IMR-90 (cell line): ENCODE results near the gene RNF2. TPM values are rescaled to one million over a fixed set of nuclear protein-coding genes. Genes with fewer than 3 reads are reported as not detected.

ENCODE experiments used
- ATAC-seq: fragments of 200-7000 bp; cut with Tn5 transposase; 2 replicates; pipeline ENCODE4 v1.9.1; 2020; ENCODE audit warnings: low read depth, mild to moderate bottlenecking, moderate library complexity
- BruUV-seq: library from RNA; stranded (reverse); fragments of 400-500 nt; replicated peaks from 2 replicates; lab custom pipeline; 2021; lab: Mats Ljungman, UMichigan
- CTCF ChIA-PET: fragments of 300-600 bp; formaldehyde crosslinking; extraction: SDS; loops from one replicate; lab custom pipeline; 2021; ENCODE audit warnings: antibody characterized with exemption; lab: Yijun Ruan, JAX
- POLR2A ChIA-PET: fragments of 300-600 bp; sonication (Branson Sonifier 250); formaldehyde crosslinking; loops from one replicate; lab custom pipeline; 2022; ENCODE audit warnings: antibody characterized with exemption; ENCODE audit not compliant: unreplicated experiment; lab: Charles Lee
- DNase-seq: peaks from one replicate; pipeline ENCODE4 v3.0.0; 2013
- H2AFZ ChIP-seq: replicated peaks from 2 replicates; pipeline ENCODE3; 2013; ENCODE audit warnings: low read length, mild to moderate bottlenecking; ENCODE audit not compliant: poor library complexity
- H2AK5ac ChIP-seq: 2 replicates; pipeline ENCODE4 v1.6.1; 2013; ENCODE audit warnings: low read depth, low read length, inconsistent platforms
- H2AK9ac ChIP-seq: replicated peaks from 2 replicates; pipeline ENCODE3; 2013; ENCODE audit warnings: mild to moderate bottlenecking, low read depth, low read length, moderate library complexity; ENCODE audit not compliant: poor library complexity
- H2BK120ac ChIP-seq: 2 replicates; pipeline ENCODE4 v1.6.1; 2013; ENCODE audit warnings: low read depth, low read length, inconsistent platforms
- H2BK15ac ChIP-seq: 3 replicates; pipeline ENCODE4 v1.6.1; 2013; ENCODE audit warnings: low read depth, low read length, inconsistent platforms
- H2BK20ac ChIP-seq: 2 replicates; pipeline ENCODE4 v1.6.1; 2013; ENCODE audit warnings: low read depth, mild to moderate bottlenecking, inconsistent platforms, low read length, moderate library complexity
- H2BK5ac ChIP-seq: 2 replicates; pipeline ENCODE4 v1.6.1; 2013; ENCODE audit warnings: mild to moderate bottlenecking, low read depth, low read length, inconsistent platforms; ENCODE audit not compliant: poor library complexity, severe bottlenecking
- H3K14ac ChIP-seq: replicated peaks from 2 replicates; pipeline ENCODE4 v1.6.1; 2013; ENCODE audit warnings: low read depth, low read length, inconsistent platforms
- H3K18ac ChIP-seq: 2 replicates; pipeline ENCODE4 v1.6.1; 2013; ENCODE audit warnings: low read depth, low read length, control low read depth
- H3K23ac ChIP-seq: 2 replicates; pipeline ENCODE4 v1.6.1; 2013; ENCODE audit warnings: low read depth, low read length, inconsistent platforms
- H3K27ac ChIP-seq: 2 replicates; pipeline ENCODE4 v1.5.1; 2013; ENCODE audit warnings: mild to moderate bottlenecking, control low read depth, low read length; ENCODE audit not compliant: insufficient read depth
- H3K27me3 ChIP-seq: 2 replicates; pipeline ENCODE4 v1.6.1; 2013; ENCODE audit warnings: low read length; ENCODE audit not compliant: control insufficient read depth, insufficient read depth
- H3K36me3 ChIP-seq: 2 replicates; pipeline ENCODE4 v1.6.1; 2013; ENCODE audit warnings: low read length, mixed read lengths; ENCODE audit not compliant: control insufficient read depth, insufficient read depth
- H3K4ac ChIP-seq: 2 replicates; pipeline ENCODE4 v1.6.1; 2013; ENCODE audit warnings: low read depth, low read length, inconsistent platforms
- H3K4me1 ChIP-seq: 2 replicates; pipeline ENCODE4 v1.6.1; 2013; ENCODE audit warnings: low read length, mixed read lengths; ENCODE audit not compliant: control insufficient read depth, insufficient read depth
- H3K4me2 ChIP-seq: 2 replicates; pipeline ENCODE4 v1.6.1; 2013; ENCODE audit warnings: low read depth, mild to moderate bottlenecking, control low read depth, low read length, moderate library complexity
- H3K4me3 ChIP-seq: 2 replicates; pipeline ENCODE4 v1.5.1; 2013; ENCODE audit warnings: low read depth, mild to moderate bottlenecking, control low read depth, low read length, moderate library complexity; ENCODE audit not compliant: insufficient read depth
- H3K56ac ChIP-seq: 2 replicates; pipeline ENCODE4 v1.6.1; 2013; ENCODE audit warnings: low read length, inconsistent platforms; ENCODE audit not compliant: insufficient read depth; ENCODE audit errors: extremely low read depth
- H3K79me1 ChIP-seq, 2 experiments: 2 replicates each; pipeline ENCODE4 v1.6.1; 2013; ENCODE audit warnings: low read length in 2 of 2, inconsistent platforms in 1 of 2, low read depth in 1 of 2
- H3K9ac ChIP-seq: 2 replicates; pipeline ENCODE4 v1.6.1; 2013; ENCODE audit warnings: low read depth, low read length, control low read depth
- H3K9me1 ChIP-seq: 2 replicates; pipeline ENCODE4 v1.6.1; 2013; ENCODE audit warnings: low read length, inconsistent platforms; ENCODE audit not compliant: insufficient read depth
- H3K9me3 ChIP-seq: 2 replicates; pipeline ENCODE4 v1.6.1; 2013; ENCODE audit warnings: low read length; ENCODE audit not compliant: control insufficient read depth, insufficient read depth
- H4K20me1 ChIP-seq: 2 replicates; pipeline ENCODE4 v1.6.1; 2013; ENCODE audit warnings: low read length, inconsistent platforms; ENCODE audit not compliant: insufficient read depth
- H4K5ac ChIP-seq: 2 replicates; pipeline ENCODE4 v1.6.1; 2013; ENCODE audit warnings: mild to moderate bottlenecking, low read depth, low read length, control low read depth
- H4K8ac ChIP-seq, 2 experiments: 2 replicates each; pipeline ENCODE4 v1.6.1; 2013; ENCODE audit warnings: low read depth in 2 of 2, low read length in 2 of 2, control low read depth in 1 of 2, inconsistent platforms in 1 of 2
- H4K91ac ChIP-seq: 2 replicates; pipeline ENCODE4 v1.6.1; 2013; ENCODE audit warnings: low read depth, low read length, inconsistent platforms; ENCODE audit not compliant: insufficient read depth
- BHLHE40 ChIP-seq: fragments of 150-350 bp; IDR thresholded peaks from 2 replicates; pipeline ENCODE4 v1.6.1; 2016; ENCODE audit warnings: mild to moderate bottlenecking, low read depth, low read length
- CEBPB ChIP-seq: IDR thresholded peaks from 2 replicates; pipeline ENCODE4 v1.6.1; 2012; ENCODE audit warnings: low read depth, low read length, improper control_type of control experiment
- CHD1 ChIP-seq: IDR thresholded peaks from 2 replicates; pipeline ENCODE4 v1.6.1; 2012; ENCODE audit warnings: low read depth, low read length, improper control_type of control experiment
- CTCF ChIP-seq: conservative IDR thresholded peaks from 2 replicates; pipeline ENCODE4 v1.5.1; 2012; ENCODE audit warnings: mild to moderate bottlenecking, low read depth, low read length, improper control_type of control experiment
- ELK1 ChIP-seq: fragments of 150-350 bp; IDR thresholded peaks from 2 replicates; pipeline ENCODE4 v1.6.1; 2016; ENCODE audit warnings: low read depth, mild to moderate bottlenecking, low read length, moderate library complexity, borderline replicate concordance
- FOS ChIP-seq: fragments of 150-350 bp; IDR thresholded peaks from 2 replicates; pipeline ENCODE4 v1.6.1; 2016; ENCODE audit warnings: low read depth, low read length
- MAFK ChIP-seq: IDR thresholded peaks from 2 replicates; pipeline ENCODE4 v1.6.1; 2012; ENCODE audit warnings: low read depth, low read length, improper control_type of control experiment
- MAZ ChIP-seq: IDR thresholded peaks from 2 replicates; pipeline ENCODE4 v1.6.1; 2012; ENCODE audit warnings: low read depth, mild to moderate bottlenecking, low read length, improper control_type of control experiment, moderate library complexity, borderline replicate concordance
- MXI1 ChIP-seq: IDR thresholded peaks from 2 replicates; pipeline ENCODE4 v1.6.1; 2012; ENCODE audit warnings: low read depth, mild to moderate bottlenecking, low read length, moderate library complexity, borderline replicate concordance
- NFE2L2 ChIP-seq: fragments of 150-350 bp; IDR thresholded peaks from 2 replicates; pipeline ENCODE4 v1.6.1; 2016; ENCODE audit warnings: low read depth, mild to moderate bottlenecking, low read length
- POLR2A ChIP-seq: IDR thresholded peaks from 2 replicates; pipeline ENCODE4 v1.6.1; 2012; ENCODE audit warnings: mild to moderate bottlenecking, low read depth, low read length
- RAD21 ChIP-seq: IDR thresholded peaks from 2 replicates; pipeline ENCODE4 v1.6.1; 2012; ENCODE audit warnings: low read length, improper control_type of control experiment
- RCOR1 ChIP-seq: IDR thresholded peaks from 2 replicates; pipeline ENCODE4 v1.6.1; 2012; ENCODE audit warnings: mild to moderate bottlenecking, low read length, improper control_type of control experiment; ENCODE audit not compliant: insufficient replicate concordance
- RFX5 ChIP-seq: IDR thresholded peaks from 2 replicates; pipeline ENCODE4 v1.8.0; 2012; ENCODE audit warnings: low read depth, mild to moderate bottlenecking, low read length, moderate library complexity
- SMC3 ChIP-seq: fragments of 150-350 bp; IDR thresholded peaks from 2 replicates; pipeline ENCODE4 v1.6.1; 2016; ENCODE audit warnings: low read depth, mild to moderate bottlenecking, antibody characterized with exemption, low read length, moderate library complexity
- dilution Hi-C: fragments of 300-500 bp; cut with HindIII; formaldehyde crosslinking; loops from one replicate; pipeline ENCODE4 v1.14.3; 2018; ENCODE audit warnings: low sequenced_read_pairs; ENCODE audit not compliant: unreplicated experiment
- in situ Hi-C: fragments of 300-500 bp; cut with MboI; formaldehyde crosslinking; loops from 3 replicates; pipeline ENCODE4 v1.14.3; 2019; ENCODE audit warnings: low sequenced_read_pairs, inconsistent platforms, mixed read lengths
- intact Hi-C: fragments of 100-400 bp; cut with micrococcal nuclease; formaldehyde crosslinking; loops from 2 replicates; pipeline ENCODE4 v1.10.0; 2022
- polyA plus RNA-seq, 3 experiments: library from polyadenylated mRNA; depleted of rRNA; stranded (reverse); fragments of >200 nt; gene quantifications; 2 replicates each; pipeline ENCODE4 v1.2.3, GENCODE V29; 2012; ENCODE audit warnings: low replicate concordance in 1 of 3
- total RNA-seq: library from RNA; depleted of rRNA; stranded (reverse); fragments of >200 nt; gene quantifications from 2 replicates; pipeline ENCODE4 v1.2.3, GENCODE V29; 2012
- TF ChIP-seq, protein P1 (sequence below): fragments of 150-350 bp; IDR thresholded peaks from 2 replicates; pipeline ENCODE4 v1.6.1; 2017; ENCODE audit warnings: mild to moderate bottlenecking, antibody characterized with exemption, low read length, low read depth

The RNF2 gene
- total and polyA plus RNA-seq, 2 of the 4 experiments (the other 2 are of a cell fraction), result 22.6 to 48.8 TPM

GRCh38 chr1:185080422-185080821 lies 35.1 kb downstream of the RNF2 start:
- Histone ChIP-seq H2BK20ac (no peak overlapping the region), H3K4me3 (no peak overlapping the region), H2AK9ac (no peak overlapping the region), H3K4ac (no peak overlapping the region), H3K36me3 (no peaks in the 10 kb centered on the region), H2AK5ac (no peak overlapping the region), H3K9me3 (no peaks in the 10 kb centered on the region), H2BK5ac (no peak overlapping the region), H2AFZ (no peak overlapping the region), H2BK15ac (no peak overlapping the region), H4K8ac (no peak overlapping the region), H3K4me1 (no peaks in the 10 kb centered on the region), H3K14ac (no peak overlapping the region), H3K4me2 (no peak overlapping the region), H4K5ac (no peak overlapping the region), H4K91ac (no peak overlapping the region), H4K20me1 (peaks cover 16% of the 10 kb centered on the region), H3K18ac (no peak overlapping the region), H3K27me3 (no peaks in the 10 kb centered on the region), H3K23ac (no peak overlapping the region), H2BK120ac (no peak overlapping the region), H3K79me1 (peaks cover 22 to 48% of the 10 kb centered on the region in 2 experiments), H3K56ac (no peak overlapping the region), H3K27ac (no peak overlapping the region), H3K9ac (no peak overlapping the region), H3K9me1 (0 out of 2 replicates have a peak, but pooled peaks cover 1% of the 10 kb centered on the region)
- intact Hi-C loops (no loop called here), dilution Hi-C loops (no loop called here), in situ Hi-C loops (no loop called here)
- BruUV-seq, result no TSS peak
- ATAC-seq (no peak), DNase-seq (no peak)
- ChIA-PET POLR2A (no interaction called here), CTCF (no interaction called here)
- TF ChIP-seq SMC3, result no peak
- no peak for TF ChIP-seq FOS
- TF ChIP-seq POLR2A, result no peak
- no peak for TF ChIP-seq RCOR1
- TF ChIP-seq RAD21, result no peak
- TF ChIP-seq, protein P1, sequence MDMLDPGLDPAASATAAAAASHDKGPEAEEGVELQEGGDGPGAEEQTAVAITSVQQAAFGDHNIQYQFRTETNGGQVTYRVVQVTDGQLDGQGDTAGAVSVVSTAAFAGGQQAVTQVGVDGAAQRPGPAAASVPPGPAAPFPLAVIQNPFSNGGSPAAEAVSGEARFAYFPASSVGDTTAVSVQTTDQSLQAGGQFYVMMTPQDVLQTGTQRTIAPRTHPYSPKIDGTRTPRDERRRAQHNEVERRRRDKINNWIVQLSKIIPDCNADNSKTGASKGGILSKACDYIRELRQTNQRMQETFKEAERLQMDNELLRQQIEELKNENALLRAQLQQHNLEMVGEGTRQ, result no peak
- no peak for TF ChIP-seq RFX5
- TF ChIP-seq MAZ, result no peak
- TF ChIP-seq MXI1, result no peak
- no peak for TF ChIP-seq BHLHE40
- no peak for TF ChIP-seq ELK1
- no peak for TF ChIP-seq MAFK
- TF ChIP-seq CTCF, result no peak
- TF ChIP-seq NFE2L2, result no peak
- TF ChIP-seq CHD1, result no peak
- TF ChIP-seq CEBPB, result no peak
